ENCODE measurements around the gene NDUFS2.

DNA sequence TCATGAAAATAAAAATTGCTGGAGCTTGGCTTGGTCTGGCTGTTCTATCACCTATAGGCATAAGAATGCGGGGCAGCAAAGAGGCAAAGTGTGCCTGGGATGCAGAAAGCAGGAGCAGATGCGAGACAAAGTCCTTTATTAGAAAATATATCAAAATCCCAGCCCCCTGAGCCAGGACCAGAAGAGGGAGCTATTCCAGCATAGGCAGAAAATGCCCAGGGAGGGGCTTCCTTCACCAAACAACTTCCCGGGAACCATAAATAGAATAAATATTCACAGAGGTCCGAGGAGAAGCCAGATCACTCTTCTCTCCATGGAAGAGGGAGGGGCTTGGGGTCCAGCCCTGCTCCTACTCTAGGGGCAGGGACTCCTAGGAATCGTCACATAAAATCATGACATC, 31.0 kb upstream of the NDUFS2 start:
- TF ChIP-seq, protein P1, sequence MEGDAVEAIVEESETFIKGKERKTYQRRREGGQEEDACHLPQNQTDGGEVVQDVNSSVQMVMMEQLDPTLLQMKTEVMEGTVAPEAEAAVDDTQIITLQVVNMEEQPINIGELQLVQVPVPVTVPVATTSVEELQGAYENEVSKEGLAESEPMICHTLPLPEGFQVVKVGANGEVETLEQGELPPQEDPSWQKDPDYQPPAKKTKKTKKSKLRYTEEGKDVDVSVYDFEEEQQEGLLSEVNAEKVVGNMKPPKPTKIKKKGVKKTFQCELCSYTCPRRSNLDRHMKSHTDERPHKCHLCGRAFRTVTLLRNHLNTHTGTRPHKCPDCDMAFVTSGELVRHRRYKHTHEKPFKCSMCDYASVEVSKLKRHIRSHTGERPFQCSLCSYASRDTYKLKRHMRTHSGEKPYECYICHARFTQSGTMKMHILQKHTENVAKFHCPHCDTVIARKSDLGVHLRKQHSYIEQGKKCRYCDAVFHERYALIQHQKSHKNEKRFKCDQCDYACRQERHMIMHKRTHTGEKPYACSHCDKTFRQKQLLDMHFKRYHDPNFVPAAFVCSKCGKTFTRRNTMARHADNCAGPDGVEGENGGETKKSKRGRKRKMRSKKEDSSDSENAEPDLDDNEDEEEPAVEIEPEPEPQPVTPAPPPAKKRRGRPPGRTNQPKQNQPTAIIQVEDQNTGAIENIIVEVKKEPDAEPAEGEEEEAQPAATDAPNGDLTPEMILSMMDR (IDR thresholded peaks at IDR 0.05) = no peak
- no peak for TF ChIP-seq EP300 (IDR thresholded peaks at IDR 0.05)
